Mesenteric fat pad (tissue), 1 donor: ENCODE data around the gene ADGRD1. TPM values are rescaled to one million over a fixed set of nuclear protein-coding genes. Genes with fewer than 3 reads are reported as not detected.

Experiments used
- DNase-seq: peaks from one replicate; pipeline ENCODE4 v3.0.0-alpha.2; 2020; ENCODE audit warnings: low spot score
- total RNA-seq: library from RNA; stranded (reverse); fragmentation: NEBNext Ultra II Directional; extraction: Animal tissue kit (Norgen Biotek cat#: 25700); gene quantifications from one replicate; pipeline ENCODE4 v1.2.1, GENCODE V29; 2021
- donor health status: DM: yes; HTN: yes; CAD: no.

ADGRD1 gene
- total RNA-seq, 1 donor from 2014 or later, result 28.5 TPM

GRCh38 chr12:131020326-131021153 lies 66.8 kb downstream of the ADGRD1 start:
- DNase-seq, result no peak

- no peak for DNase-seq
These were observed 67.4 kb downstream of the ADGRD1 start for GRCh38 chr12:131021154-131021541.

GRCh38 chr12:131024026-131024425 lies 70.3 kb downstream of the ADGRD1 start:
- DNase-seq, result no peak

- DNase-seq, result no peak
These were observed 71.0 kb downstream of the ADGRD1 start for GRCh38 chr12:131024721-131025120.

DNA sequence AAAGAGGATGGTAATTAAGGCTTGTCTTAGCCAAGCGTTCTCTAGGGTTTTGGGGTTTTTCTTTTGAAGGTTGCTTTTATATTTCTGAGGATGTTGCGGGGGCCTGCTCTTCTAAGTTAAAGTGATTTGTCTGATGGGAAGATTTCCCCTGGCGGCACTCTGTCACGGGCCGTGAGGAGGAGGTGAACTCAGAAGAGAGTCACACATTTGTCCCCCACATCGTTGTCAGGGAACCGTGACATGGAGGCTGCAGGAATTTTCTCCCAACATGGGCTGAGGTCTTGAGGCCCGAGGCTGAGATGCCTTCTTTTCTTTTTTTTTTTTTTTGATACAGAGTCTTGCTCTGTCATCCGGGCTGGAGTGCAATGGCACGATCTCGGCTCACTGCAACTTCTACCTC lies 71.5 kb downstream of the ADGRD1 start:
- DNase-seq, result no peak

GRCh38 chr12:131025939-131026702 lies 72.4 kb downstream of the ADGRD1 start:
- no peak for DNase-seq

- DNase-seq, result no peak
These were observed 73.0 kb downstream of the ADGRD1 start for GRCh38 chr12:131026754-131027153.

- no peak for DNase-seq
These were observed 73.6 kb downstream of the ADGRD1 start for GRCh38 chr12:131027264-131027663.

DNA sequence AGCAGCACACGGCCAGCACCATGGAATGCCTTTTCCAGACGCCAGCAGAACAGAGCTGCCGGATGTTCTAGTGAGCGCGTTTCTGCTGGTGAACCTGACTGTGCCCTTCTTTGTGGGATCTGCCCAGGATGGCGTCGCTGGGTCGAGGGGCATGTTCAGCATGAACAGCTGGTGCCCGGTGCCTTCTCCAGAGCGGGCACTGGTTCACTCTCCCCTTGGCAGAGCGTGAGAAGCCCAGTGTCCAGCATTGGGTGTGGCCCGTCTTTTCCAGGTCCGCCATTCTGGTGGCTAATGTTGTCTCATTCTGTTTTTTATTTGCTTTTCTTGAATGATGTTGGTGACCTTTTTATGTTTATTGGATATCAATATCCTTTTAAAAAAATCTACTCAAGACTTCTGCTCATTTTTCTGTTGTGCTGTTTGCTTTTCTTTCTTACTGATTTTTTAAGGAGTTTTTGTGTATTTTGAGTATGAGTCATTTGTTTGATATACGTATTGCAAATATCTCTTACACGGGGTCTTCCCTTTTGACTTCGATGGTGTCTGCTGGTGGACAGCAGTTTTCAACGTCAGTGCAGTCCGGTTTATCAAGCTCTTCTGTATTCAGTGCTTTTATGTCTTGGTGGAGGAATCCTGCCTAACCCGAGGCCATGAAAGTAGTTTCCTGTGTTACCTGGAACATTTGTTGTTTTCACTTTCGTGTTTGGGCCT lies 74.3 kb downstream of the ADGRD1 start:
- no peak for DNase-seq

DNA sequence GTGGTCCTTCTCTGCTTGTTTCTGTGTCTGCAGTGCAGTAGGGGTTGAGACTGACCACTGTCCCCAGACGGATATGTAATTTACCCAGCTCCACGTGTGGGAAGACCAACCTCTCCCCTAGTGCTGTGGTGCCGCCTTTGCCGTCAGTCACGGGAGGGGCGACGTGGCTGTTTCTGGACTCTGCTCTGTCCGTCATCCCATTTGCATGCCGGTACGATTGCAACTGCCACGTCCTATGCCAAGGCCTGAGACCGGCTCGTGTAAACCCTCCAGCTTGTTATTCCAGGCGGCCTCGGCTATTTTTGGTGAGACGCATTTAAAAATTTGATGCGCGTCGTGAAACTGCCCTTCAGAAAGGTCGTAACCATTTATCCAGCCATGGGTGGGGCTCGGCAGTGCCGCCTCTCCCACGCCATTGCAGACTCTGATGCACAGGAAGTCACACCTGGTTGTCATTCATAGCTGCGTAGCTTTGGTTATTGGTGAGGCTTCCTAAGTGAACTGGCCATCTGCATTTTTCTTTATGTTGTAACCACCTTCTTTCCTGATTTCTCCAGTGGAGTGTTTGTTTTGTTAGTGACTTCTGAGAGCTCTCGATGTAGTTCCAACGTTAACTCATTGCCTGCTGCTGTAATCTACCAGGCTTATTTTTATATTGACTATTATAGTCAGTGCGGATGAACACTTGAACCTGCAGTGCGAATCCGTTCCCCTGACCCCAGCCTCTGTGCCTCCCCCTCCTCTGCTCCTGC lies 75.1 kb downstream of the ADGRD1 start:
- DNase-seq, result no peak

DNA sequence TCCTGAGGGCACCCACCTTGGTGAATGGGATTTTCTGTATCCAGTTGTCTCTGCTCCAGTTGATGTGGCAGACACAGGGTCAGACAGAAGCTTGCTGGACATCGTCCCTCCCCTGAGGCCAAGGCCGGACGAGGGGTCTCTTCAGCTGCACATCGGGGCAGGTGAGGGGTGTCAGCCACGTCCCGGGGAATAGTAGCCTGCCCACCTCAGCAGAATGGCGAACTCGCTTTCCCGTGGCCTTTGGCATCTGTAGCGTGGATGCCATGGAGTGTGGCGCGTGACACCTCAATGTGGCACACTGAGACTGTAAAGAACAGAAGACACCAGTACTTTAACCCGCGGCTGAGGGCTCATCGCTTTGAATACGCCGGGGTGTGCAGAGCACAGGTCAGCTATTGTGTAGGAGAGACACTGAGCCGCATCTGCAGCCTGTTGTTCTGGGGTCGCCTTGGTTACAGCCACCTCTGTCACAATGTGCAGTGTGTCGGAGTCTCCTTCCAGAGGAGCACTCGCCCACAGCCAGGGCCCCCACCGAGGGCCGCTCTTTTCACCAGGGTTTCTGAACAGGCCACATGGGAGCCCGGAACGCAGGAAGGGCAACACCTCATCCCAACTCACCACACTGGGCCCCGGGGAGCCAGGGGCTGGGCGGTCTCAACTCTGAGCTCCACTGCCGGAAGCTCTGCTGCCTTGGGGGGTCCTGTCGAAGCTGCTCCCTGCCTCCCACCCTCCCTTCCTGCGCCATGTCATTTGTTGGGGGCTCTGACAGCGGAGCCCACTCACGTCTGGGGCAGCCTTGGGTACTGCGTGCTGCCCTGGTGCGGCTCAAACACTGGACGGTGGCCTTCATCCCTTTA lies 77.0 kb downstream of the ADGRD1 start:
- no peak for DNase-seq

DNA sequence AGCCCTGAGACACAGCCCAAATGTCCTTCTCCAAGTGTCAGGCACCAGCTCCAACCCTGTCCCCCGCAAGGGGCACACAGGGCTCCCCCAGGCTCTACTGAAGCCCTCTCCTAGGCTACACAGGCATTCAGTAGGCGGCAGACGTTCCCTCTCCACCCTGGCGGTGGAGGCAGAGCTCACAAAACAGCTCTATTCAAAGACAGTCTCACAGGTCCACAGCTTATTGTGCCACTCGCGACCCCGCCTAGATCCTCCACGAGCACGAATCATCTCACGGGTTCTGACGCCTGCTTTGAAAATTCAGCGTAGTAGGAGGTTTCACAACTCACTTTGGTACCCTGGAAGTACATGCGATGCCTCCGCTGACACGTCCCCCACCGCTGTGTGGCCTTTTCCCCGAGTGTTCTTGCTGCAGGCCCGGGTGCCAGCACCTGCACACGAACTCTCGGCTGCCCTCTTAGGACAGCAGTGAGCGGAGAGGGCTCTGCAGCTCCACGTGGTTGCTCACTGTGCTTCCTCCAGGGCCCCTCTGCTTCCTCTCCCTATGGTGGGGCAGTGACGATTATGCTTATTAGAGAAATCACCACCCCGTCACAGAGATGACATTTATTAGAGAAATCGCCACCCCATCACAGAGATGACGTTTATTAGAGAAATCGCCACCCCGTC lies 78.5 kb downstream of the ADGRD1 start:
- no peak for DNase-seq

DNA sequence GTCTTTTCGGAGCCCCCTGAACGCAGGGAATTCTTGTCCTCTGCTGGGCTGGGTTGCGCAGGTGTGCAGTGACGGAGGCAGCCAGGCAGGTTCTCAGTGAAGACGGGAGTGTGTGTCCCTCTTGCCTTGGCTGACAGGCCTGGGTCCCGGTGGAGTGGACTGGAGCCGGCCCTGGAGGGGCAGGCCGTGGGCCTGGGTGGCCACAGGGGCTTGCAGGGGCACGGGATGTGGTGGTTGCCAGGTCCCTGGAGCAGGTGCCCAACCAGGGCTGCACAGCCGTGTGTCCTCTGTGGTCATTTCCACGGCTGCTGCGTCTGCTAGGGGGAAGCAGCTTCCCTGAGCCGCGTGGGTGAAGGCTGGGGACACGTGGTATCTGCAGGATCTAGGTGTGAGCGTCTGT lies 79.8 kb downstream of the ADGRD1 start:
- DNase-seq, result no peak

GRCh38 chr12:131033886-131034482 lies 80.3 kb downstream of the ADGRD1 start:
- no peak for DNase-seq

- no peak for DNase-seq
These were observed 81.0 kb downstream of the ADGRD1 start for GRCh38 chr12:131034631-131035244.

- DNase-seq, result no peak
These were observed 81.6 kb downstream of the ADGRD1 start for GRCh38 chr12:131035245-131035681.

DNA sequence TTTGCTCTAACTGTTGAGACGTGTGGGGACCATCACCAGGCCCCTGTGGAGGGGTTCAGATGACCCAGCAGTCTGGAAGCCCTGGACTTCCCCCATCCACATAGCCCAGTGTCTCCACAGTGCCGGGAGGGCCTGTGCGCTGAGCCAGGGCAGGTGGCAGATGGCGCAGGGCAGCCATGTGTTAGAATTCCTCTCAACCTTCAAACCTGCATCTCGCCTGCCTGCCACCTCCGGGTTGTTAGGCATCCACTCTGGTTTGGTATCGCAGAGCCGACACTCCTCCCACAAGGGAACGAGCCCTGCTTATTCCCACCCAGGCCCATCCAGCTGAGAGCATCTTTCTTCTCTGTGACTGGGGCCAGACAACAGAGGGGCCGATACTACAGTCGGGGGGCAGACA lies 84.5 kb downstream of the ADGRD1 start:
- no peak for DNase-seq
